NT2/D1 (cell line): ENCODE measurements around the gene TOMM5.

Experiments used
- DNase-seq: peaks from one replicate; pipeline ENCODE4 v3.0.0-alpha.2; 2011; ENCODE audit warnings: low read depth, low spot score
- H3K27me3 ChIP-seq: 2 replicates; pipeline ENCODE4 v1.6.0; 2011; ENCODE audit warnings: mild to moderate bottlenecking; ENCODE audit not compliant: insufficient read length, insufficient read depth
- H3K36me3 ChIP-seq: 2 replicates; pipeline ENCODE4 v1.6.1; 2011; ENCODE audit warnings: mild to moderate bottlenecking, low read length, mixed read lengths; ENCODE audit not compliant: insufficient read depth, insufficient read length
- H3K4me1 ChIP-seq: 2 replicates; pipeline ENCODE4 v1.5.1; 2011; ENCODE audit not compliant: insufficient read depth, insufficient read length
- H3K4me3 ChIP-seq: 2 replicates; pipeline ENCODE4 v1.5.1; 2011; ENCODE audit warnings: low read depth; ENCODE audit not compliant: insufficient read length
- H3K9ac ChIP-seq: 2 replicates; pipeline ENCODE4 v1.6.0; 2011; ENCODE audit warnings: low read depth; ENCODE audit not compliant: insufficient read length
- H3K9me3 ChIP-seq: 2 replicates; pipeline ENCODE4 v1.5.1; 2011; ENCODE audit warnings: mild to moderate bottlenecking, low read length; ENCODE audit not compliant: insufficient read depth
- SUZ12 ChIP-seq: IDR thresholded peaks from 2 replicates; pipeline ENCODE4 v1.6.1; 2011; ENCODE audit not compliant: insufficient read length, insufficient read depth; ENCODE audit errors: extremely low read depth
- YY1 ChIP-seq: IDR thresholded peaks from 2 replicates; pipeline ENCODE4 v1.6.1; 2011; ENCODE audit not compliant: insufficient read length, insufficient read depth
- ZNF274 ChIP-seq: IDR thresholded peaks from 2 replicates; pipeline ENCODE4 v1.6.1; 2011; ENCODE audit warnings: mild to moderate bottlenecking, low read depth, low read length

TOMM5 gene

DNA sequence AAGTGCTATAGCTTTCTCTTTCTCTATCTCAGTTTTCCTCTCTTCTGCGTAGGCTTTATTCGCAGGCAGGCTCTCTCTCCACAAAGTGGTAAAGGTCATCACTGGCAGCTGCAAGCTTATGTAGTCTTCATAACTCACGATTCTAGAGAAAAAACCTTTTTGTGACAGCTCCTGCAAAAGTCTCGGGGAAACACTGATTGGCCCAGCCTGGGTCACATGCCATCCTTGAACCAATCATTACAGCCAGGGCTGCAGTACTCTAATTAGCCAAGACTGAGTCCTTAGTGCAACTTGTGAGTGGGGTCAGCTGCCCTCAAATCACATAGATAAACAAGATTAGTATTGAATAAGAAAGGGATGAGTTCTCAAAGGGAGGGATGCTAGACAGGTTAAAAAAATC lies 40.1 kb upstream of the TOMM5 start:
- TF ChIP-seq YY1 (no peak), SUZ12 (no peak), ZNF274 (no peak)
- DNase-seq: no peak
- Histone ChIP-seq H3K4me3 (no peak overlapping the region), H3K9ac (no peak overlapping the region), H3K4me1 (no peaks in the 10 kb centered on the region), H3K36me3 (no peaks in the 10 kb centered on the region), H3K27me3 (no peaks in the 10 kb centered on the region), H3K9me3 (no peaks in the 10 kb centered on the region)

- no peak for DNase-seq
- no peaks in the 10 kb centered on the region for H3K27me3 ChIP-seq
- H3K4me3 ChIP-seq: no peak overlapping the region
- TF ChIP-seq YY1 (no peak), ZNF274 (no peak), SUZ12 (no peak)
- no peaks in the 10 kb centered on the region for H3K4me1 ChIP-seq
- H3K36me3 ChIP-seq: no peaks in the 10 kb centered on the region
- no peaks in the 10 kb centered on the region for H3K9me3 ChIP-seq
- no peak overlapping the region for H3K9ac ChIP-seq
Measured at GRCh38 chr9:37626708-37627292, 34.4 kb upstream of the TOMM5 start.

GRCh38 chr9:37625758-37626147 lies 33.4 kb upstream of the TOMM5 start:
- H3K9me3 ChIP-seq: no peaks in the 10 kb centered on the region
- H3K4me3 ChIP-seq: no peak overlapping the region
- no peak overlapping the region for H3K9ac ChIP-seq
- TF ChIP-seq SUZ12: no peak
- TF ChIP-seq YY1: no peak
- no peak for TF ChIP-seq ZNF274
- no peaks in the 10 kb centered on the region for H3K27me3 ChIP-seq
- no peak for DNase-seq
- H3K36me3 ChIP-seq: no peaks in the 10 kb centered on the region
- H3K4me1 ChIP-seq: no peaks in the 10 kb centered on the region

GRCh38 chr9:37625036-37625757 lies 32.8 kb upstream of the TOMM5 start:
- H3K9ac ChIP-seq: no peak overlapping the region
- no peaks in the 10 kb centered on the region for H3K36me3 ChIP-seq
- no peak for DNase-seq
- TF ChIP-seq ZNF274 (no peak), SUZ12 (no peak), YY1 (no peak)
- no peak overlapping the region for H3K4me3 ChIP-seq
- H3K27me3 ChIP-seq: no peaks in the 10 kb centered on the region
- no peaks in the 10 kb centered on the region for H3K9me3 ChIP-seq
- no peaks in the 10 kb centered on the region for H3K4me1 ChIP-seq

DNA sequence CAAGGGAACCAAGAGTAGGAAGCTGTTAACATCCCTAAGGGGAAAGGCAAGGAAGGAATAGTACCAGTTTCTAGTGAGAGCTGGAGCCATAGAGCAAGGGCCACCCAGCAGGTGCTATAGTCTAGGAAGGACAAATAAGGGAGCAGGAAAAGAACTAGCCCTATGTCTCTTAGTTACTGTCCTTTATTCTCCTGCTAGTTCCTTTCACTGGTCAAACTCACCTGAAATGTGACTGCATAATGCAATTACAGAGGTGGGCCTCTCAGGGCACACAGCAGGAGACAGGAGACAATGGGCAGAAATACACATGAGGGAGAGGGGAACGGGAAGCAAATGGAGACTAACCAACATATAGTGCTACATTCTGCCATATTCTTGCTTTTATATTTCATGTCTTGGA lies 31.7 kb upstream of the TOMM5 start:
- no peak for DNase-seq
- Histone ChIP-seq H3K4me1 (no peaks in the 10 kb centered on the region), H3K36me3 (no peaks in the 10 kb centered on the region), H3K4me3 (no peak overlapping the region), H3K27me3 (no peaks in the 10 kb centered on the region), H3K9me3 (no peaks in the 10 kb centered on the region), H3K9ac (no peak overlapping the region)
- TF ChIP-seq SUZ12 (no peak), ZNF274 (no peak), YY1 (no peak)

DNA sequence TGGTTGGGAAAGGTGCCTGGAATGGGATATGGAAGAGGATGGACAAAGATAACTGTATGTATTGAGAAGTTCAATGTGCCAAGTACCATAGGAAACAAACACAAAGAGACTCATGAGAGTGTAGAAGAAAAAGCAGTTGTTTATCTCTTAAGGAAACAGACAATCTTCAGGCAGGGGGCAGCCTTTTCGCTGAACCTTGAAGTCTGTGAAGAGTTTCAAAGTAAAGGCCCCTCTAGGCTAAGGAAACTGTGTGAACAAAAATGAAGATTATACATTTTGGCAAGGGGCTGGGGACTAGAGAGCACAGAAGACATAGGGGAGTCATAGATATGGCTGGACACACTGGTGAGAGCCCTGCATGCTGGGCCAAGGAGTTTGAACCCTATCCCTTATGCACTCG lies 30.9 kb upstream of the TOMM5 start:
- TF ChIP-seq SUZ12 (no peak), ZNF274 (no peak), YY1 (no peak)
- H3K4me1 ChIP-seq: no peaks in the 10 kb centered on the region
- DNase-seq: no peak

GRCh38 chr9:37622462-37622861 lies 30.1 kb upstream of the TOMM5 start:
- no peak for DNase-seq
- H3K4me1 ChIP-seq: no peaks in the 10 kb centered on the region
- TF ChIP-seq ZNF274 (no peak), YY1 (no peak), SUZ12 (no peak)
- H3K36me3 ChIP-seq: no peaks in the 10 kb centered on the region
- no peaks in the 10 kb centered on the region for H3K27me3 ChIP-seq
- H3K4me3 ChIP-seq: no peak overlapping the region
- H3K9me3 ChIP-seq: no peaks in the 10 kb centered on the region
- no peak overlapping the region for H3K9ac ChIP-seq

More for the DNA sequence above, 30.9 kb upstream of the TOMM5 start:
- no peaks in the 10 kb centered on the region for H3K9me3 ChIP-seq
- no peaks in the 10 kb centered on the region for H3K36me3 ChIP-seq
- H3K4me3 ChIP-seq: no peak overlapping the region
- H3K9ac ChIP-seq: no peak overlapping the region
- no peaks in the 10 kb centered on the region for H3K27me3 ChIP-seq
